GM12873 (cell line): ENCODE data around the gene UBAP1L.

ENCODE experiments used
- TF ChIP-seq, protein P1 (sequence below): IDR thresholded peaks from 2 replicates; pipeline ENCODE4 v1.5.1; 2012; ENCODE audit warnings: low read depth, mild to moderate bottlenecking, moderate library complexity, low read length, control low read depth; ENCODE audit not compliant: insufficient read depth; ENCODE audit errors: missing control alignments

Gene UBAP1L

DNA sequence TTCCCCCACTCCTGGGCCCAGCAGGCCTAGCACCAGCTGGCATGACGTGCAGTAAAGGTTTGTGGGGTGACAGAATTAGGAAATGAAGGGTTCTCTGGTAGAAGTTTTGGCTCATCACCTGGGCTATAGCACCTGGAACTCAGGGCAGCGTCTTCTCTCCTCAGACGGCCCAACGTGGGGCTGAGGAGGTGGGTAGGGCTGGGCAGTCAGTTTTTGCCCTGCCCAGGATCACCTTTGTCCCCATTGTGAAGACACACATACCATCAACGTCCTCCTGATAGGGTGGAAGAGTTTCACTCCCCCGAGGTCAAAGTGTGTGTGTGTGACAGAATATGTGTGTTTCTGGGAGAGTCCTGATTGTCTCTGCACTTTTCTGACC lies 26.4 kb downstream of the UBAP1L start:
- TF ChIP-seq, protein P1, sequence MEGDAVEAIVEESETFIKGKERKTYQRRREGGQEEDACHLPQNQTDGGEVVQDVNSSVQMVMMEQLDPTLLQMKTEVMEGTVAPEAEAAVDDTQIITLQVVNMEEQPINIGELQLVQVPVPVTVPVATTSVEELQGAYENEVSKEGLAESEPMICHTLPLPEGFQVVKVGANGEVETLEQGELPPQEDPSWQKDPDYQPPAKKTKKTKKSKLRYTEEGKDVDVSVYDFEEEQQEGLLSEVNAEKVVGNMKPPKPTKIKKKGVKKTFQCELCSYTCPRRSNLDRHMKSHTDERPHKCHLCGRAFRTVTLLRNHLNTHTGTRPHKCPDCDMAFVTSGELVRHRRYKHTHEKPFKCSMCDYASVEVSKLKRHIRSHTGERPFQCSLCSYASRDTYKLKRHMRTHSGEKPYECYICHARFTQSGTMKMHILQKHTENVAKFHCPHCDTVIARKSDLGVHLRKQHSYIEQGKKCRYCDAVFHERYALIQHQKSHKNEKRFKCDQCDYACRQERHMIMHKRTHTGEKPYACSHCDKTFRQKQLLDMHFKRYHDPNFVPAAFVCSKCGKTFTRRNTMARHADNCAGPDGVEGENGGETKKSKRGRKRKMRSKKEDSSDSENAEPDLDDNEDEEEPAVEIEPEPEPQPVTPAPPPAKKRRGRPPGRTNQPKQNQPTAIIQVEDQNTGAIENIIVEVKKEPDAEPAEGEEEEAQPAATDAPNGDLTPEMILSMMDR: no peak

DNA sequence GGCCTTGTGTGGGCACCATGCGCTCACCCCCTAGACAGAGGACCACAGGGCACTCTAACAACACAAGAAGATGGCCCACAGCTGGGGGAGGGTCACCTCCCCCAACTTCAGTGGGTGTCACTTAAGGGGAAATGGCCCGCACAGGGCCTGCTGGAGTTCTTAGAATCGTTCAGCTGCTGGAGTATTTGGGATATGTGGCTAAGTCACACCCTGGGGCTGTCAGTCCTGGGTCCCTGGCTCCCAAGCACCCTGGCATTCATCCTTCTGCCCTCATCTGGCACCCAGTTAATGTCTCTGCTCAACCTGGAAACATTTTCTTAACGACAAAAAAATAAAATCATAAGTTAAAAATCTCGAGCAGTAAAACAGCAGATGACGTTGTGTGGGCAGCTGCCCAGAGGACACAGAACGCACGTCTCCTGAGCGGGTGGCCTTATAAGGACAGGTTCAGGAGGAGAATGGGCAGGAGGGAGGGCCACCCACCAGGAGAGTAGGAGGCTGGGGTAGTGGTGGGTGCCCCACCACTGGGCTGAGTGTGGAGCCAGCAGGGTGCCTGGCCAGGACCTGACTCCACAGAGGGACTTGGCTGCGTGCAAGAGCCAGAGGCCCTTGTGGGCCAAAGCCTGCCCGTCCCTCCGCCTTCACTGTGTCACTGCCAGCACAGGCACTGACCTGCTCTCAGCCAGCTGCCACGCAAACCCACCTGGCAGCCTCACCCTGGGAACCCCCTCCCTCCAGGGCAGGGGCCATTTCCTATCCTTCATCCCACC lies 26.9 kb downstream of the UBAP1L start:
- TF ChIP-seq, protein P1: no peak

DNA sequence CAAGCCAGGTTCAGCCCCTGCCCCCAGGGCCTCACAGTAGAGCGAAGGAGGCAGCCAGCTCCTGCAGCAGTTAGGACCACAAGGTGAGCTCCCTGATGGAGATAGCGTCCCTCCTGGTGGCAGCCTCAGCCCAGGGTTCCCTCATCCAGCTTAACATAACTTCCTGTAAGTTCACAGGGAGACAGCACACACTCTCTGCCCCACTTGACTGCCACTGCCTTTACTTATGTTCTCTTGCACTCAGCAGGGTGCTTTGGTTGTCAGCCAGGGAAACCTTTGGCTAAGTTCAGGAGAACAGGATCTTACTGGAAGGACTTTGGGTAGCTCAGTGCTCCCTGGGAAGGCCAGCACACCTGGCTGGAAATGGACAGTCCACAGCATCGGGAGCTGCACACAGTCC lies 27.6 kb downstream of the UBAP1L start:
- TF ChIP-seq, protein P1: no peak

DNA sequence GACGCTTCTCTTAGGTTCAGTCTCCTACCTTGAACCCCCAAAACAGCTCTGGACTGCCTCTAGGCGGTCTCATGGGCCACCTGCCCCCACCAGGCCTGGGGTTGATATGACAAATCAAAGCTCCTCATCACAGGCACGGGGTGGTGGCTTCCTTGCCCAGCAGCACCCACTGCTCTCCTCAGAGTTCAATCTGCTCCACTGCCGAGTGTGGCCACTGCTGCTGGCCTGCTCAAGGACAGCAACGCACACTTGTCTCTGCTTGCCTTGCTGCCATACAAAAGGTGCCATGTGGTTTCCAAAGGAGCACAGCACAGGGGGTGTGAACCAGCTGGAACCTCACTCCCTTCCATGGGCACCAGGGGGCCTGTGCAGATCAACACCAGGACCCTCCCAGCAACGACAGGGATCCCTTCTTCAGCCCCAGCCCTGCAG lies 28.3 kb downstream of the UBAP1L start:
- TF ChIP-seq, protein P1: peak; percentile 41

DNA sequence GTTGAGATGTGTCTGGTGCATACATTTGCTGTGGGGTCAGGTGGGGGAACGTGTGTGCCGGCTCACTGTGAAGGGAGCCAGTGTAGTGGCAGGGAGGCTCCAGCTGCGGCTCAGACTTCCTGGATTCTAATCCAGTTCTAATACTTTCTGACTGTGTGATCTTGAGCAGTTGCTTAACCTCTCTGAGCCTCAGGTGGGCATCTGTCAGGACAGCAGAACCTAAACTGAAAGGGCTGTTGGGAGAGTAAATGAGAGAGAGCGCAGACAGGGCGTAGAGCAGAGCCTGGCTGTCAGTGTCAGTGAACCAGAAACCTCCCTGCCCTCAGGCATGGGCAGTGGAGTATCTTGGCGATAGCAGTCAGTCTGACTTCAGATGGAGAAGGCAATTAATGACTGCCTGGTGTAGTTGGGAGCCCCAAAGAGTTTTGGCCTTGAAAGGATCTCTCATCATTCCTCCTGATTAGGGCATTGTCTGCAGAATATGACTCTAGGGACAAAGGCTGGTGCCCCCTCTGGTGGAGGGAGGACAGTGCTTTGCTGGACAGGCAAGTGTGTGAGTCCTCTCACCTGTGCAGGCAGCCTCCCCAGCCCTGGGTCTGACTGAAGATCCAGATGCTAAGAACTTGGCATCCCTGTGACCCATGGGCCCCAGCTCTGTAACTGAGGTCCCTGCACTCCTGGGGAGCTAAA lies 28.9 kb downstream of the UBAP1L start:
- TF ChIP-seq, protein P1: peak; percentile 56

DNA sequence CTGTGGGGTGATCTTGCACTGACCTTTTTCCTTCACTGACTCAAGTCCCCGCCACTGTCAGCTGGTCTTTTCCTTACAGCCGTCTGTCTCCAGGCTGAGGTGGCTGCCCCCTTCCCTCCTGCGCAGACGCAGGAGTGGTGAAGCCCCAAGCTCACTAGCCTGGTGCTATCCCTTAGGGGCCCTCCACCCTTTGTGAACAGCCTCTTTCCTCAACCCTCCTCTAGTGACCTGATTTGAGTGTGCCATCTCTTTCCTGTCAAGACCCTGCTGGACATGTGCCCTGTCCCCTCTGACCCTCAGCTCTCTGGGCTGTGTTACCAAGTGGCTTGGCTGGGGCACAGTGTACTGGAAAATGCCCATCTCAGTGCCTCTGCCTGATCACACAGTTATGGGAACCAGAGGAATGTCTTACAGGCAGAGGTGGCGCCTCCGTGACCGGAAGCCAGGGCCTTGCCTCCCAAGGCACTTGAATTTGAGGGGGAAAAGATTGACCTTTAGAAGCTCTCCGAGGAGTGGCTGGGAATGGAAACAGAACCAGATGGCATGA lies 29.7 kb downstream of the UBAP1L start:
- TF ChIP-seq, protein P1: no peak

DNA sequence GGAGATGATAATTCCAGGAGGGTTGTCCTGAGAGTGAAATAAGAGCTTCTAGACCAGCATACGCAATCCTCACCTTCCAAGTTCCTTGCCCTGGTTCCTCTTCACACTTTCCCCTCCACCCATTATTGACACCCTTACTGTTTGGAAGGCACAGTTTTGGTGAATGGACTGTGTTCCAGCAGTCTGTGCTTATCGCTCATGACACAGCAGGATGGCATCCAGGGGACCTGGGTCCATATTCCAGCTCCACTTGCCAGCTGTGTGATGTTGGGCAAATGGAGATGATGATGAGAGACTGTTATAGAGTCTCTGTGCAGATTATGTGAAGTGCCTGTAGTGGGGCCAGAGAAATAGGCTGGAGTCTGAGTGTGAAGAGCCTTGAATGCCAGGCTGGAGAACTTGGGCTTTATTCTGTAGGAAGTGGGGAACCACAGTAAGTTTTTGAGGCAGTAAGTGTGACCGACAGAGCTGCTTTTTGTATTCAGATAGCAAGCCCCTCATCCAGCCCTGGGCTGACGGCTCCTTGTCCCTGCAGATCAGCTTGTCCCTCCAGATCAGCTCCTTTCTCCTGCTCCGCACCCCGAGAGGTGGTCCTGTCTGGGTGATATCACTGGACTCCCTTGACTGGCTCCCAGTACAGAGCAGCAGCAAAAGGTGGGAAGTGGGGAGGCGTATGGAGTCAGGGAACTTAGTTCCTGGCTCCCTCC lies 30.3 kb downstream of the UBAP1L start:
- TF ChIP-seq, protein P1: no peak
